Gastroesophageal sphincter (tissue), 3 donors: ENCODE results near the gene C17orf50.

Source experiments
- CTCF ChIP-seq, 4 experiments: fragments of 200-600 bp in 2 of 4; fragments of 450-650 bp in 2 of 4; sonication (generic) in 1 of 4; IDR thresholded peaks; one replicate each; pipeline ENCODE4 v1.5.1; 2017 to 2019; ENCODE audit warnings: antibody characterized with exemption in 4 of 4, mild to moderate bottlenecking in 2 of 4, moderate library complexity in 2 of 4
- POLR2AphosphoS5 ChIP-seq: sonication (generic); formaldehyde crosslinking; IDR thresholded peaks from one replicate; pipeline ENCODE4 v1.6.1; 2017; ENCODE audit warnings: antibody characterized with exemption

DNA sequence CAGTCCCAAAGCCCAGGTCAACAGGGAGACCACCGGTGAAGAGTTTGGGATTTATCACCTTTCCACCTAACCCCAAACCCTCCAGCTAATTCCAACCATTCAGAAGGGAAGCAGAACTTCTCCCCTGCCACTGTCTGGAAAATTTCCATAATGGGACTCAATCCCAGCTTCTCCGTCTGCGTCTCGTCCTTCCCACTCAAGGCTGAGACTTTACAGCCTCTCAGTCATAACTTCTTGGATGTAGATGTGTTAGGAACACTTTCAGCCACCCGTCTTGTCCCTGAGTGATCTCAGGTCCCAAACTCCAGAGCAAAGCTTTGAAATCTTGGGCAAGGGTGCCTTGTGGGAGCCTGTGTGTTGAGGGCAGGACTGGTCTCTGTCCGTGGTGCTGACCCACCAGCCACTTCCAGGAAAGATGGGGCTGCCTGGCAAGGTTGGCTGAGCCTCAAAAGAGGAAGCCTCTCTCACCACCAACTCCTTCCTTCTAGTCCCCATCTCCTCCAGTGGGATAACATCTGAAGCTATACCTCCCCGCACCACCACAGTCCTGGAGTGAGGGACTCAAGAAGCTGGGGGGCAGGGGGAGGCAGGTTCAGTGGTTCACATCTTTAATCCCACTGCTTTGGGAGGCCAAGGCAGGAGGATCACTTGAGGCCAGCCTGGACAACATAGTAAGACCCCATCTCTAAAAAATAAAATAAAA lies 16.9 kb upstream of the C17orf50 start:
- no peak for TF ChIP-seq POLR2AphosphoS5
- no peak for TF ChIP-seq CTCF (IDR thresholded peaks at IDR 0.05)
